Gastrocnemius medialis (tissue), 4 donors: Measurements from ENCODE around the gene ASZ1. TPM values are rescaled to one million over a fixed set of nuclear protein-coding genes. Genes with fewer than 3 reads are reported as not detected.

ENCODE experiments used
- ATAC-seq, 2 donors: fragments of 150-250 bp; one replicate each; pipeline ENCODE4 v1.9.1; 2016
- DNase-seq, 2 donors: peaks; one replicate each; pipeline ENCODE4 v3.0.0-alpha.2; 2019
- H3K27ac ChIP-seq, 4 donors: fragments of 200-600 bp; sonication (generic); 1 replicate in 1 of 4; 2 replicates in 3 of 4; pipeline ENCODE4 v1.5.1; 2016 to 2018; ENCODE audit warnings: mild to moderate bottlenecking in 2 of 4, moderate library complexity in 1 of 4
- H3K27me3 ChIP-seq, 3 donors: fragments of 200-600 bp; sonication (generic) in 2 of 3; 1 replicate in 1 of 3; 2 replicates in 2 of 3; pipeline versions ENCODE4 v1.5.1 to v1.6.0; 2016 to 2019; ENCODE audit warnings: mild to moderate bottlenecking in 1 of 3, moderate library complexity in 1 of 3
- H3K36me3 ChIP-seq, 2 donors: fragments of 200-600 bp; sonication (generic) in 1 of 2; one replicate each; pipeline ENCODE4 v1.5.1; 2017 to 2018
- H3K4me1 ChIP-seq, 2 donors: fragments of 200-600 bp; sonication (generic) in 1 of 2; one replicate each; pipeline ENCODE4 v1.5.1; 2016 to 2017; ENCODE audit warnings: mild to moderate bottlenecking in 2 of 2
- H3K4me3 ChIP-seq, 4 donors: fragments of 200-600 bp; sonication (generic) in 3 of 4; 1 replicate in 1 of 4; 2 replicates in 3 of 4; pipeline ENCODE4 v1.5.1; 2016 to 2019; ENCODE audit warnings: mild to moderate bottlenecking in 2 of 4
- H3K9me3 ChIP-seq, 3 donors: fragments of 200-600 bp; sonication (generic) in 2 of 3; 1 replicate in 1 of 3; 2 replicates in 2 of 3; pipeline ENCODE4 v1.5.1; 2016 to 2019
- POLR2A ChIP-seq, 2 donors: fragments of 450-650 bp; IDR thresholded peaks; one replicate each; pipeline ENCODE4 v1.6.1; 2017; ENCODE audit warnings: antibody characterized with exemption in 2 of 2, mild to moderate bottlenecking in 2 of 2, moderate library complexity in 2 of 2
- in situ Hi-C, 4 donors: fragments of 200-750 bp; cut with MboI; loops; one replicate each; pipeline versions ENCODE4 v1.15.0 to v1.8.0; 2017; ENCODE audit warnings: low sequenced_read_pairs in 4 of 4
- intact Hi-C: fragments of 100-400 bp; cut with DNase I; formaldehyde crosslinking; loops from one replicate; pipeline ENCODE4 v1.15.1; 2023; ENCODE audit warnings: low total_unique reads
- total RNA-seq, 4 donors: library from RNA; depleted of rRNA; stranded (reverse); fragments of >200 nt; gene quantifications; one replicate each; pipeline versions ENCODE4 v1.1.0 to v1.2.3, GENCODE V29; 2016
- TF ChIP-seq, protein P1 (sequence below), 5 experiments: fragments of 450-650 bp in 3 of 5; fragments of 200-600 bp in 2 of 5; sonication (generic) in 2 of 5; IDR thresholded peaks in 4 of 5; conservative IDR thresholded peaks in 1 of 5; 1 replicate in 4 of 5; 2 replicates in 1 of 5; pipeline ENCODE4 v1.5.1; 2016 to 2019; ENCODE audit warnings: antibody characterized with exemption in 5 of 5, mild to moderate bottlenecking in 3 of 5, moderate library complexity in 3 of 5

Gene ASZ1
- total RNA-seq, 4 donors from 2014 or later: not detected

DNA sequence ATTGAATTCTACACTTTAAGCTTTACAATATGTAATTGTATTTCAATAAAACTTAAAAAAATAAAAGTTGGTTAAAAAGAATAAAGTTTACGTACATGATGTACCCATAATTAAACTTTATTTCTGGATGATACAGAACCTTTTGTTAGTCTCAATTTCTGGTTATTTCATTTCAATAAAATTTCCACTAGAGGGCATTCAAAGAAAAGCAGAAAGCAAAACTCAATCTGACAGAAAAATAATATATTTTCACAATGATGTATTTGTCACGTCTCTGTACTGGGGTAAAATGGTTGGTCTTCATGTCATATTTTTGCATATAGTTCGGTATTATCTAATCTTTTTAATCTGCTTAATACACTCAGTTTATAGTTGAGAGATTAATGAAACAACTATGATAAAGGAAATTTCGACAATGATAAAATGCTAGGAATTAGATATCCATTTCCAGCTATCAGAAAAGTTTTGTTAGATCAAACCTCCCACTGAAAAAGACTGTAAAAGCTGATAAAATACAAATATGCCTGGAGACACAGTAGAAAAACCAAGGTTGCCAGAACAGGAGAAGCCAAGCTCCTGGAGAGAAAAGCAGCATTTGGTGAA lies 27.4 kb downstream of the ASZ1 start:
- H3K9me3 ChIP-seq: no peaks in the 10 kb centered on the region
- H3K36me3 ChIP-seq: no peaks in the 10 kb centered on the region
- no peak for DNase-seq
- H3K4me3 ChIP-seq: no peak overlapping the region
- in situ Hi-C loops (no loop called here), intact Hi-C loops (no loop called here)
- no peaks in the 10 kb centered on the region for H3K27me3 ChIP-seq
- H3K27ac ChIP-seq: no peak overlapping the region
- H3K4me1 ChIP-seq: no peaks in the 10 kb centered on the region
- no peak for ATAC-seq
- TF ChIP-seq POLR2A (IDR thresholded peaks at IDR 0.05): no peak
- TF ChIP-seq, protein P1, sequence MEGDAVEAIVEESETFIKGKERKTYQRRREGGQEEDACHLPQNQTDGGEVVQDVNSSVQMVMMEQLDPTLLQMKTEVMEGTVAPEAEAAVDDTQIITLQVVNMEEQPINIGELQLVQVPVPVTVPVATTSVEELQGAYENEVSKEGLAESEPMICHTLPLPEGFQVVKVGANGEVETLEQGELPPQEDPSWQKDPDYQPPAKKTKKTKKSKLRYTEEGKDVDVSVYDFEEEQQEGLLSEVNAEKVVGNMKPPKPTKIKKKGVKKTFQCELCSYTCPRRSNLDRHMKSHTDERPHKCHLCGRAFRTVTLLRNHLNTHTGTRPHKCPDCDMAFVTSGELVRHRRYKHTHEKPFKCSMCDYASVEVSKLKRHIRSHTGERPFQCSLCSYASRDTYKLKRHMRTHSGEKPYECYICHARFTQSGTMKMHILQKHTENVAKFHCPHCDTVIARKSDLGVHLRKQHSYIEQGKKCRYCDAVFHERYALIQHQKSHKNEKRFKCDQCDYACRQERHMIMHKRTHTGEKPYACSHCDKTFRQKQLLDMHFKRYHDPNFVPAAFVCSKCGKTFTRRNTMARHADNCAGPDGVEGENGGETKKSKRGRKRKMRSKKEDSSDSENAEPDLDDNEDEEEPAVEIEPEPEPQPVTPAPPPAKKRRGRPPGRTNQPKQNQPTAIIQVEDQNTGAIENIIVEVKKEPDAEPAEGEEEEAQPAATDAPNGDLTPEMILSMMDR (IDR thresholded peaks at IDR 0.05 in 4 of 5, conservative IDR thresholded peaks at IDR 0.05 in 1 of 5): peak in 1 of 5 experiments; percentile 10

DNA sequence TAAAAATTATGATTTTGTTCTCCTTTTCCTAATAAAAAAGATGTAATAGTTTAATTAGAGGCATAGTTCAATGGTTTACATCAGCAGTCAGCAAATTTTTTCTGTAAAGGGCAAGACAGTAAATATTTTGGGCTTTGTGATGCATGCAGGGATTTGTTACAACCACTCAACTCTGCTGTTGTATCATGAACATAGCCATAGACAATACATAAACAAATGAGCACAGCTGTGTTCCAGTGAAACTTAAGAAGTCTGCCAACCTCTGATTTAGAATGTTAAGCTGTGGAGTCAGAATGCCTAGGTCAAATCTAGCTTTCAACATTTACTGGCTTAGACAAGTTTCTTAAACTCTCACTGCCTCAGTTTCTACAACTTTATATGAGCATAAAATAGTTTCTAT lies 31.6 kb downstream of the ASZ1 start:
- H3K4me3 ChIP-seq: no peak overlapping the region
- H3K27ac ChIP-seq: no peak overlapping the region
- H3K4me1 ChIP-seq: no peaks in the 10 kb centered on the region
- H3K9me3 ChIP-seq: no peaks in the 10 kb centered on the region
- H3K27me3 ChIP-seq: no peaks in the 10 kb centered on the region
- intact Hi-C loops: no loop called here
- ATAC-seq (no peak), DNase-seq (no peak)
- in situ Hi-C loops: no loop called here
- TF ChIP-seq, protein P1 (IDR thresholded peaks at IDR 0.05 in 4 of 5, conservative IDR thresholded peaks at IDR 0.05 in 1 of 5): no peak
- TF ChIP-seq POLR2A (IDR thresholded peaks at IDR 0.05): no peak
- H3K36me3 ChIP-seq: no peaks in the 10 kb centered on the region

DNA sequence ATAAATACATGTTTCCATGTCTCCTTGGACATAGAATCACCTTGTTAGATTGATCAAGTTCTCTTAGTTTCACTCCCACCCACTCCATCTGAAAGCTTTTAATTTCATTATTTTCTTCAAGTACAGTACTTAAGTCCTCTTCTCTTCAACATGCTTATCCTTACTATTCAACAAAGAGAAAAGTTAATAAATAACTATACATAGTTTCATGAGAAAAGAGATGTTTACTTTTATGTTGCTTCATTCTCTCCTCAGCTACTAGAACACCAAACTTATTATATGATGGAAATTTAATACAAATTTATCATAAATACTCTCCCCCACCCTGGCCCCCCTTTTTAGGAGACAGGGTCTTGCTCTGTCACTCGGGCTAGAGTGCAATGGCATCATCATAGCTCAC lies 33.5 kb downstream of the ASZ1 start:
- DNase-seq (no peak), ATAC-seq (no peak)
- TF ChIP-seq POLR2A (IDR thresholded peaks at IDR 0.05): no peak
- TF ChIP-seq, protein P1 (IDR thresholded peaks at IDR 0.05 in 4 of 5, conservative IDR thresholded peaks at IDR 0.05 in 1 of 5): no peak
- intact Hi-C loops: no loop called here
- Histone ChIP-seq H3K27me3 (no peaks in the 10 kb centered on the region), H3K27ac (no peak overlapping the region), H3K36me3 (no peaks in the 10 kb centered on the region), H3K9me3 (no peaks in the 10 kb centered on the region), H3K4me3 (no peak overlapping the region), H3K4me1 (no peaks in the 10 kb centered on the region)
- in situ Hi-C loops: no loop called here

DNA sequence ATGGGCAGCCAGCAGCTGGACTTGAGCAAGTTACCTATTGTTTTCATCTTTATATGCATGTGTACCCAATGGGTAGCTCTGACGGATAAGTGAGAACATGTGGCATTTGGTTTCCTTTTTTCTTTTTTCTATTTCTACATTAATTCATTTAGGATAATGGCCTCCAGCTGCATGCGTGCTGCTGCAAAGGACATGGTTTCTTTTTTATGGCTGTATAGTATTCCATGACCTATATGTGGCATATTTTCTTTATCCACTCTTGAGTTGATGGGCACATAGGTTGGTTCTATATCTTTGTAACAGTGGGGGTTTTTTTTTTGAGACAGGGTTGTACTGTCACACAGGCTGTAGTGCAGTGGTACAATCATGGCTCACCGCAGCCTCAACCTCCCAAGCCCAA lies 37.4 kb downstream of the ASZ1 start:
- no peak overlapping the region for H3K27ac ChIP-seq
- no peak for ATAC-seq
- H3K4me3 ChIP-seq: no peak overlapping the region
- H3K4me1 ChIP-seq: no peaks in the 10 kb centered on the region
- no peaks in the 10 kb centered on the region for H3K36me3 ChIP-seq
- no peak for TF ChIP-seq POLR2A (IDR thresholded peaks at IDR 0.05)
- TF ChIP-seq, protein P1 (IDR thresholded peaks at IDR 0.05 in 4 of 5, conservative IDR thresholded peaks at IDR 0.05 in 1 of 5): no peak
- intact Hi-C loops: no loop called here
- in situ Hi-C loops: no loop called here
- H3K27me3 ChIP-seq: no peaks in the 10 kb centered on the region
- no peak for DNase-seq
- H3K9me3 ChIP-seq: no peaks in the 10 kb centered on the region
